Uterus (tissue), 2 donors: Measurements from ENCODE around the gene ECD.

Experiments used
- POLR2A ChIP-seq, 2 donors: fragments of 450-650 bp; IDR thresholded peaks; one replicate each; pipeline ENCODE4 v1.6.1; 2016; ENCODE audit warnings: antibody characterized with exemption in 2 of 2, mild to moderate bottlenecking in 1 of 2, moderate library complexity in 1 of 2
- TF ChIP-seq, protein P1 (sequence below), 4 experiments: fragments of 200-600 bp in 2 of 4; fragments of 450-650 bp in 2 of 4; sonication (generic) in 2 of 4; IDR thresholded peaks; one replicate each; pipeline ENCODE4 v1.5.1; 2016 to 2019; ENCODE audit warnings: antibody characterized with exemption in 4 of 4, mild to moderate bottlenecking in 2 of 4, moderate library complexity in 1 of 4

DNA sequence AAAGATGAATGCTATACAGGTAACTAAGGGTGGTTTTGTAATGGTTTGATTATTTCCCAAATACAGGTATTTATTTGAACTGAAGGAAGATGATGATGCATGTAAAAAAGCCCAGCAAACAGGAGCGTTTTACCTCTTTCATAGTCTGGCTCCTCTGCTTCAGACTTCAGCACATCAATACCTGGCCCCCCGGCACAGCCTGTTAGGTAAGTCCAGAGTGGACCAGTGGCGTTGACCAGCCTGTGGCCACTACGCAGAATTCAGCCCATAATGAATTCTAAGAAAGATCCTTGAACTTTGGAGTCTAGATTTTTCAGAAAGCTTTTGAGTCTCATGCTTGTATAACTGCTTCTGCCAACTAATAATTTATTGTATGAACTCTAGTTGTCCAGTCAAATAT lies 47.9 kb downstream of the ECD start:
- TF ChIP-seq, protein P1, sequence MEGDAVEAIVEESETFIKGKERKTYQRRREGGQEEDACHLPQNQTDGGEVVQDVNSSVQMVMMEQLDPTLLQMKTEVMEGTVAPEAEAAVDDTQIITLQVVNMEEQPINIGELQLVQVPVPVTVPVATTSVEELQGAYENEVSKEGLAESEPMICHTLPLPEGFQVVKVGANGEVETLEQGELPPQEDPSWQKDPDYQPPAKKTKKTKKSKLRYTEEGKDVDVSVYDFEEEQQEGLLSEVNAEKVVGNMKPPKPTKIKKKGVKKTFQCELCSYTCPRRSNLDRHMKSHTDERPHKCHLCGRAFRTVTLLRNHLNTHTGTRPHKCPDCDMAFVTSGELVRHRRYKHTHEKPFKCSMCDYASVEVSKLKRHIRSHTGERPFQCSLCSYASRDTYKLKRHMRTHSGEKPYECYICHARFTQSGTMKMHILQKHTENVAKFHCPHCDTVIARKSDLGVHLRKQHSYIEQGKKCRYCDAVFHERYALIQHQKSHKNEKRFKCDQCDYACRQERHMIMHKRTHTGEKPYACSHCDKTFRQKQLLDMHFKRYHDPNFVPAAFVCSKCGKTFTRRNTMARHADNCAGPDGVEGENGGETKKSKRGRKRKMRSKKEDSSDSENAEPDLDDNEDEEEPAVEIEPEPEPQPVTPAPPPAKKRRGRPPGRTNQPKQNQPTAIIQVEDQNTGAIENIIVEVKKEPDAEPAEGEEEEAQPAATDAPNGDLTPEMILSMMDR (IDR thresholded peaks at IDR 0.05): no peak
- no peak for TF ChIP-seq POLR2A (IDR thresholded peaks at IDR 0.05)
